Measurements from ENCODE around the gene FHIT.

Gene FHIT

GRCh38 chr3:59798372-59799086 is 1452.7 kb downstream of the FHIT start:
- H3K36me3 ChIP-seq (ENCODE audit: control insufficient read depth in 5 of 5, insufficient read depth in 5 of 5, low read length in 5 of 5), result no peaks in the 10 kb centered on the region
- H3K4me3 ChIP-seq (ENCODE audit: low read depth in 1 of 5, low read length in 5 of 5), result no peak overlapping the region
- no peaks in the 10 kb centered on the region for H3K9me3 ChIP-seq (ENCODE audit: control insufficient read depth in 5 of 5, low read length in 5 of 5)
- H3K9ac ChIP-seq (ENCODE audit: low read length in 5 of 5), result no peak overlapping the region
- H3K27me3 ChIP-seq (ENCODE audit: control insufficient read depth in 5 of 5, insufficient read depth in 4 of 5, low read length in 5 of 5), result no peaks in the 10 kb centered on the region
- H3K27ac ChIP-seq (ENCODE audit: low read depth, low read length), result no peak overlapping the region
- H3K4me1 ChIP-seq (ENCODE audit: control insufficient read depth in 5 of 5, insufficient read depth in 5 of 5, low read length in 5 of 5), result no peaks in the 10 kb centered on the region

DNA sequence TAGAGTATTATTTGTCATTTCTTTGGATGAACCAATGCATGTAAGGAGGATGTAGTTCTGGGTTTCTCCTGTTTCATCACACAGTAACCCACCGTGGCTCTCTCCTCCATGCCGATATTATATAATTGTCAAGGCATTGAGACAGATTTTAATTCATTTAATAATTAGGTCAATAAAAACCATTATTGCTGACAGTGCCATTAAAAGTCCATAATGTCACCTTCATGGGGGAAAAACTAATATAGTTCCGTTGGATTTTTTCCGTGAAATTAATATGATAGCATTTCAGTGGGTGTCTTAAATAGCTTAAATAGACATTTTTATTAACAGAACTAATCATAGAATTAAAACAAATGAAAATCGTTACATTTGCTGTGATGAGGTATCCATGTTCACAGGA is 1453.7 kb downstream of the FHIT start:
- Histone ChIP-seq H3K9ac (ENCODE audit: low read length in 5 of 5) (no peak overlapping the region), H3K27ac (ENCODE audit: low read depth, low read length) (no peak overlapping the region), H3K27me3 (ENCODE audit: control insufficient read depth in 5 of 5, insufficient read depth in 4 of 5, low read length in 5 of 5) (no peaks in the 10 kb centered on the region), H3K4me1 (ENCODE audit: control insufficient read depth in 5 of 5, insufficient read depth in 5 of 5, low read length in 5 of 5) (no peaks in the 10 kb centered on the region), H3K36me3 (ENCODE audit: control insufficient read depth in 5 of 5, insufficient read depth in 5 of 5, low read length in 5 of 5) (no peaks in the 10 kb centered on the region), H3K4me3 (ENCODE audit: low read depth in 1 of 5, low read length in 5 of 5) (no peak overlapping the region), H3K9me3 (ENCODE audit: control insufficient read depth in 5 of 5, low read length in 5 of 5) (no peaks in the 10 kb centered on the region)

- H3K9me3 ChIP-seq (ENCODE audit: control insufficient read depth in 5 of 5, low read length in 5 of 5), result no peaks in the 10 kb centered on the region
- H3K27ac ChIP-seq (ENCODE audit: low read depth, low read length), result no peak overlapping the region
- H3K9ac ChIP-seq (ENCODE audit: low read length in 5 of 5), result no peak overlapping the region
- H3K27me3 ChIP-seq (ENCODE audit: control insufficient read depth in 5 of 5, insufficient read depth in 4 of 5, low read length in 5 of 5), result no peaks in the 10 kb centered on the region
- H3K36me3 ChIP-seq (ENCODE audit: control insufficient read depth in 5 of 5, insufficient read depth in 5 of 5, low read length in 5 of 5), result no peaks in the 10 kb centered on the region
- no peak overlapping the region for H3K4me3 ChIP-seq (ENCODE audit: low read depth in 1 of 5, low read length in 5 of 5)
- no peaks in the 10 kb centered on the region for H3K4me1 ChIP-seq (ENCODE audit: control insufficient read depth in 5 of 5, insufficient read depth in 5 of 5, low read length in 5 of 5)
These were observed 1454.8 kb downstream of the FHIT start for GRCh38 chr3:59796456-59796855.

- Histone ChIP-seq H3K27ac (ENCODE audit: low read depth, low read length) (no peak overlapping the region), H3K27me3 (ENCODE audit: control insufficient read depth in 5 of 5, insufficient read depth in 4 of 5, low read length in 5 of 5) (no peaks in the 10 kb centered on the region), H3K36me3 (ENCODE audit: control insufficient read depth in 5 of 5, insufficient read depth in 5 of 5, low read length in 5 of 5) (no peaks in the 10 kb centered on the region), H3K9me3 (ENCODE audit: control insufficient read depth in 5 of 5, low read length in 5 of 5) (no peaks in the 10 kb centered on the region), H3K4me3 (ENCODE audit: low read depth in 1 of 5, low read length in 5 of 5) (no peak overlapping the region), H3K9ac (ENCODE audit: low read length in 5 of 5) (no peak overlapping the region), H3K4me1 (ENCODE audit: control insufficient read depth in 5 of 5, insufficient read depth in 5 of 5, low read length in 5 of 5) (no peaks in the 10 kb centered on the region)
These were observed 1455.5 kb downstream of the FHIT start for GRCh38 chr3:59795756-59796155.

DNA sequence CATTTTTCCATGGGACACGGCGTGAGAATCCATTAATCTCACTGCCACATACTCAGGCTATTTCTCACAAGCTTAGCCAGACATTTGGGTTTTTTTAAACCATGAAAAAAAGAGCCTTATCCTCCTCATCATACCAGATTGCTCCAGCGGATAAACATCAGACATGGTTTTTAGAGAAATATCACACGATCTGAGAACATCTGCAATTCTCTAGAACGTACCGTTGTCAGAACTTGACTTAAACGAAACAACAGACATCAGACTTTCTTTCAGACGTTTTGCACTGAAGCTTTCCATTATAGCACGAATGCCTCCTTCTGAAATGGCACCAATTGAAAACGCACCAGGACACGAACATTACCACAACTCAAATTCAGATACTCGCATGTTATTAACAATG is 1457.3 kb downstream of the FHIT start:
- Histone ChIP-seq H3K27me3 (ENCODE audit: control insufficient read depth in 5 of 5, insufficient read depth in 4 of 5, low read length in 5 of 5) (no peaks in the 10 kb centered on the region), H3K27ac (ENCODE audit: low read depth, low read length) (no peak overlapping the region), H3K9ac (ENCODE audit: low read length in 5 of 5) (no peak overlapping the region), H3K36me3 (ENCODE audit: control insufficient read depth in 5 of 5, insufficient read depth in 5 of 5, low read length in 5 of 5) (no peaks in the 10 kb centered on the region), H3K9me3 (ENCODE audit: control insufficient read depth in 5 of 5, low read length in 5 of 5) (no peaks in the 10 kb centered on the region), H3K4me1 (ENCODE audit: control insufficient read depth in 5 of 5, insufficient read depth in 5 of 5, low read length in 5 of 5) (no peaks in the 10 kb centered on the region), H3K4me3 (ENCODE audit: low read depth in 1 of 5, low read length in 5 of 5) (no peak overlapping the region)

GRCh38 chr3:59791774-59792308 is 1459.4 kb downstream of the FHIT start:
- Histone ChIP-seq H3K9ac (ENCODE audit: low read length in 5 of 5) (no peak overlapping the region), H3K4me1 (ENCODE audit: control insufficient read depth in 5 of 5, insufficient read depth in 5 of 5, low read length in 5 of 5) (no peaks in the 10 kb centered on the region), H3K9me3 (ENCODE audit: control insufficient read depth in 5 of 5, low read length in 5 of 5) (no peaks in the 10 kb centered on the region), H3K27ac (ENCODE audit: low read depth, low read length) (no peak overlapping the region), H3K36me3 (ENCODE audit: control insufficient read depth in 5 of 5, insufficient read depth in 5 of 5, low read length in 5 of 5) (no peaks in the 10 kb centered on the region), H3K4me3 (ENCODE audit: low read depth in 1 of 5, low read length in 5 of 5) (no peak overlapping the region), H3K27me3 (ENCODE audit: control insufficient read depth in 5 of 5, insufficient read depth in 4 of 5, low read length in 5 of 5) (no peaks in the 10 kb centered on the region)

DNA sequence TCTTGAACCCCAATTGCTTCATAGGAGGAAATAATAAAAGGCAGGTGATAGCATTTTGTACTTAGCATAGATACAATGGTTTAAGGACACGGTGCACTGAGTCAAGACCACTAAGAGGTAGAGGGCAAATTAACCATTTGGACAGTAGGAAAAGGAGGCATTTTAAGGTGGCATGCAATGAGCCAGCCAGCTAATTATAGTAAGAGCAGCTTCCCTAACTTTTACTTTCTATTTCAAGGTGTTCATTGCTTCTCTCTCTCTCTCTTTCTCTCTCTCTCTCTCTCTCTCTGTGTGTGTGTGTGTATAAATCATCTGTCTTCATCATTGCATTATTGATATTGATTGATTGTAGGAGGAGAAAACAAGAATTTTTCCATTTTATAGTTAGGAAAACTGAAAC is 1461.0 kb downstream of the FHIT start:
- Histone ChIP-seq H3K36me3 (ENCODE audit: control insufficient read depth in 5 of 5, insufficient read depth in 5 of 5, low read length in 5 of 5) (no peaks in the 10 kb centered on the region), H3K4me3 (ENCODE audit: low read depth in 1 of 5, low read length in 5 of 5) (no peak overlapping the region), H3K9ac (ENCODE audit: low read length in 5 of 5) (no peak overlapping the region), H3K27ac (ENCODE audit: low read depth, low read length) (no peak overlapping the region), H3K4me1 (ENCODE audit: control insufficient read depth in 5 of 5, insufficient read depth in 5 of 5, low read length in 5 of 5) (no peaks in the 10 kb centered on the region), H3K9me3 (ENCODE audit: control insufficient read depth in 5 of 5, low read length in 5 of 5) (no peaks in the 10 kb centered on the region), H3K27me3 (ENCODE audit: control insufficient read depth in 5 of 5, insufficient read depth in 4 of 5, low read length in 5 of 5) (no peaks in the 10 kb centered on the region)

- no peak overlapping the region for H3K27ac ChIP-seq (ENCODE audit: low read depth, low read length)
- no peak overlapping the region for H3K9ac ChIP-seq (ENCODE audit: low read length in 5 of 5)
- H3K27me3 ChIP-seq (ENCODE audit: control insufficient read depth in 5 of 5, insufficient read depth in 4 of 5, low read length in 5 of 5), result no peaks in the 10 kb centered on the region
These were observed 1462.5 kb downstream of the FHIT start for GRCh38 chr3:59788801-59789200.

DNA sequence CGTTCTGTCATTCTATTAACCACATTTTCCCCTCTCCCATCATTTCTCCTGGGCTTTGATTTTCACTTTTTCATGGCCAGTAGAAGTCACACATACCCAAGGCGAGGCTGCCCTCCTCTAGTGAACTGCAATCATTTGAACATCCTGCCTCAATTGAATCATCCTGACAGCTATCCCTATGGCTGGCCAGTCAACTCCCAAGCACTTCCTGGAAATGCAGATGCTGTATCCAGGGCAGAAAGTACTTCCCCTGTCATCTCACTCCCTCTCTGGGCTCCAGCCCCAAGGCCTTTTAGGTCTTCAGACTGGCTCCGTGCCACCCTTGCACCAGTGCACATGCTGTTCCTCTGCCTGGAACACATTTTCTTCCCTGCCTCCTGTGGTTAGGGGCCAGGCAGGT is 1463.1 kb downstream of the FHIT start:
- Histone ChIP-seq H3K27ac (ENCODE audit: low read depth, low read length) (no peak overlapping the region), H3K27me3 (ENCODE audit: control insufficient read depth in 5 of 5, insufficient read depth in 4 of 5, low read length in 5 of 5) (no peaks in the 10 kb centered on the region), H3K4me3 (ENCODE audit: low read depth in 1 of 5, low read length in 5 of 5) (no peak overlapping the region), H3K4me1 (ENCODE audit: control insufficient read depth in 5 of 5, insufficient read depth in 5 of 5, low read length in 5 of 5) (no peaks in the 10 kb centered on the region), H3K36me3 (ENCODE audit: control insufficient read depth in 5 of 5, insufficient read depth in 5 of 5, low read length in 5 of 5) (no peaks in the 10 kb centered on the region), H3K9me3 (ENCODE audit: control insufficient read depth in 5 of 5, low read length in 5 of 5) (no peaks in the 10 kb centered on the region), H3K9ac (ENCODE audit: low read length in 5 of 5) (no peak overlapping the region)

More at GRCh38 chr3:59788801-59789200, 1462.5 kb downstream of the FHIT start:
- H3K4me1 ChIP-seq (ENCODE audit: control insufficient read depth in 5 of 5, insufficient read depth in 5 of 5, low read length in 5 of 5), result no peaks in the 10 kb centered on the region
- no peaks in the 10 kb centered on the region for H3K36me3 ChIP-seq (ENCODE audit: control insufficient read depth in 5 of 5, insufficient read depth in 5 of 5, low read length in 5 of 5)
- H3K4me3 ChIP-seq (ENCODE audit: low read depth in 1 of 5, low read length in 5 of 5), result no peak overlapping the region
- no peaks in the 10 kb centered on the region for H3K9me3 ChIP-seq (ENCODE audit: control insufficient read depth in 5 of 5, low read length in 5 of 5)

DNA sequence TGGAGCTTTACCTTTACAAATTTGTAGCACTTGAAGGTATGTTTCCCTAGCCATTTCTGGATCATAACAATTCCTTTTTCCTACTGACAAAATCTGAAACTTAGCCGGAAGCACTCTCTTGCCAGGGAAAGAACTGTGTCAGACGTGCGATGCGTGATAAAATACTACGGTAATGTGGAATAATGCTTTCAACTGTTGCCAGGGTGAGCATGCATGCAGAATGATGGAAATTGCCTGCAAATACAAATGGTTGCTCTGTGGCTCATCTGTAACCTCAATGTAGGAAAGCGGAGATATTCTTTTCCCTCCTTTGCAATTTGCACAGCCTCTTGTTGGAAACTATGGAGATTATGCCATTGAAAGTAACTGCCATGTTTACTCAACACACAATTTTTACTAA is 1464.9 kb downstream of the FHIT start:
- Histone ChIP-seq H3K9me3 (ENCODE audit: control insufficient read depth in 5 of 5, low read length in 5 of 5) (no peaks in the 10 kb centered on the region), H3K36me3 (ENCODE audit: control insufficient read depth in 5 of 5, insufficient read depth in 5 of 5, low read length in 5 of 5) (no peaks in the 10 kb centered on the region), H3K27me3 (ENCODE audit: control insufficient read depth in 5 of 5, insufficient read depth in 4 of 5, low read length in 5 of 5) (no peaks in the 10 kb centered on the region), H3K4me1 (ENCODE audit: control insufficient read depth in 5 of 5, insufficient read depth in 5 of 5, low read length in 5 of 5) (no peaks in the 10 kb centered on the region), H3K4me3 (ENCODE audit: low read depth in 1 of 5, low read length in 5 of 5) (no peak overlapping the region), H3K27ac (ENCODE audit: low read depth, low read length) (no peak overlapping the region), H3K9ac (ENCODE audit: low read length in 5 of 5) (no peak overlapping the region)
